ENCODE measurements around the gene CDKL1. TPM values are rescaled to one million over a fixed set of nuclear protein-coding genes. Genes with fewer than 3 reads are reported as not detected.

The CDKL1 gene
- total RNA-seq, 1 donor from 2014 or later, result 15.7 TPM

- no peak for DNase-seq (ENCODE audit: low spot score)
- no peaks in the 10 kb centered on the region for H3K36me3 Mint-ChIP-seq (ENCODE audit: low read depth)
- peaks cover 37% of the 10 kb centered on the region for H3K4me1 Mint-ChIP-seq (ENCODE audit: low read depth)
- no peaks in the 10 kb centered on the region for H3K27me3 Mint-ChIP-seq (ENCODE audit: low read depth)
- no peak overlapping the region for H3K4me3 Mint-ChIP-seq (ENCODE audit: unreplicated experiment)
- H3K9me3 Mint-ChIP-seq (ENCODE audit: low read depth), result no peaks in the 10 kb centered on the region
- TF ChIP-seq CTCF (IDR thresholded peaks at IDR 0.05), result no peak
- no peak overlapping the region for H3K27ac Mint-ChIP-seq (ENCODE audit: unreplicated experiment)
Measured at GRCh38 chr14:50334211-50334610, 62.5 kb downstream of the CDKL1 start.

DNA sequence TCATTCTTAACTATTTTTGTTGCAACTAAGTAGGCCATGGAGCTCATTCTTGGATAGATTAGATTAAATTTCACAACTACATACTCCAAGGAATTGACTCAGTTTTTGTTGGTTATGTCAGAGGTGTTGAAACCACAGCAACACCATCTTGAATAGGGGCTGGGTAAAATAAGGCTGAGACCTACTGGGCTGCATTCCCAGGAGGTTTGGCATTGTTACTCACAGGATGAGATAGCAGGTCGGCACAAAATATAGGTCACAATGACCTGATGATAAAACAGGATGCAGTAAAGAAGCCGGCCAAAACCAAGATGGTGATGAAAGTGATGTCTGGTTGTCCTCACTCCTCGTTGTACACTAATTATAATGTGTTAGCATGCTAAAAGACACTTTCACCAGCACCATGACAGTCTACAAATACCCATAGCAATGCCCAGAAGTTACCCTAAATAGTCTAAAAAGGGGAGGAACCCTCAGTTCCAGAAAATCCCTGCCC is 63.6 kb downstream of the CDKL1 start:
- Mint-ChIP-seq H3K9me3 (ENCODE audit: low read depth) (no peaks in the 10 kb centered on the region), H3K36me3 (ENCODE audit: low read depth) (no peaks in the 10 kb centered on the region), H3K4me3 (ENCODE audit: unreplicated experiment) (no peak overlapping the region), H3K27me3 (ENCODE audit: low read depth) (no peaks in the 10 kb centered on the region), H3K4me1 (ENCODE audit: low read depth) (peaks cover 37% of the 10 kb centered on the region), H3K27ac (ENCODE audit: unreplicated experiment) (peak overlapping the region; percentile 87)
- no peak for TF ChIP-seq CTCF (IDR thresholded peaks at IDR 0.05)
- DNase-seq (ENCODE audit: low spot score), result no peak

DNA sequence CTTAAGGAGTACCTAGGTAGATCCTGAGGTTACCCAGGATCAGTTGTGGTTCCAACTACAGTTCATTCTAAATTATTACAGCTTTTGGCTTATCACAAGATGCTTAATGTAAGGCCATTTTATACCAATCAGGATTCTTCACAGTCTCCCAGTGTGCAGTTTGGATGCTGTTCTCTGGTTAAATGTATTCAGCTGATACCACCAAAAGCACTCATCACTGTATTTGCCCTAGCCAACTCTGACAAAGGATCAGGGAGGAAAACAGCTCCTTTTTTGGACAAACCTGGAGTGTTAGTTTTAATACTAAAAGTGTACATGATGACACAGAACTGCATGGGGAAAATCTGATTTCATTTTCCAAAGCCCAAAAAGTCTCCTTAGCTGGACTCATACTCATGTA is 65.1 kb downstream of the CDKL1 start:
- DNase-seq (ENCODE audit: low spot score), result no peak
- Mint-ChIP-seq H3K27me3 (ENCODE audit: low read depth) (no peaks in the 10 kb centered on the region), H3K9me3 (ENCODE audit: low read depth) (no peaks in the 10 kb centered on the region), H3K4me1 (ENCODE audit: low read depth) (peaks cover 36% of the 10 kb centered on the region), H3K27ac (ENCODE audit: unreplicated experiment) (peak overlapping the region; percentile 12), H3K4me3 (ENCODE audit: unreplicated experiment) (no peak overlapping the region), H3K36me3 (ENCODE audit: low read depth) (no peaks in the 10 kb centered on the region)
- no peak for TF ChIP-seq CTCF (IDR thresholded peaks at IDR 0.05)

DNA sequence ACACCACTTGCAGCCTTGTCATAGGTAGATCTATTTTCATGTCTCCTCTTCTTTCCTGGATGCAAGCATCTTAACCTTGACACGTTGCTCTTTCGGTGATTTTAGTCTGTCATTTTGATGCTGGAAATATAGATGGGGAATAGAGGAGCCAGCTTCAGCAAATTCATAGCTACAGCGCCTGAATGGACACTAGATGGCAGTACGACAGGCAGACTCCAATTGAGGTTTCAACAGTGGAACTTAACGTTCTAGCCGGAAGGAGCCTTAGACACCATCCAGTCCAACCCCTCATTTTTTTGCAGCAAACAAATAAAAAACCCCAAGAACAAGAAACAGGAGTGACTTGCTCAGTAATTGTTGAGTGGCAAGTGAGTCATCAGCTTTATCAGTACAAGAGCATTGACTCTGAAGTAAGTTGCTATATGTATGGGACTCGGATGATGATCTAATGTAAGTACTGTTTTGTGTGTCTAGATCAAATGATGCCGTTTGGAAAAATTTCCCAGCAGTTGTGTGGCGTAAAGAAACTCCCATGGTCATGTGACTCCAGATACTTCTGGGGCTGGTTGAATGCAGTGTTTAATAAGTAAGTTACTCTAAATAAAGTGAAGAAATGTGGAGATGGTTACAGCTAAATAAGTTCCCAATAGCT is 75.5 kb downstream of the CDKL1 start:
- H3K27ac Mint-ChIP-seq (ENCODE audit: unreplicated experiment), result no peak overlapping the region
- peaks cover 5% of the 10 kb centered on the region for H3K9me3 Mint-ChIP-seq (ENCODE audit: low read depth)
- no peak for DNase-seq (ENCODE audit: low spot score)
- no peak overlapping the region for H3K4me3 Mint-ChIP-seq (ENCODE audit: unreplicated experiment)
- H3K4me1 Mint-ChIP-seq (ENCODE audit: low read depth), result peaks cover 12% of the 10 kb centered on the region
- no peaks in the 10 kb centered on the region for H3K27me3 Mint-ChIP-seq (ENCODE audit: low read depth)
- peaks cover 8% of the 10 kb centered on the region for H3K36me3 Mint-ChIP-seq (ENCODE audit: low read depth)
- peak; percentile 97 for TF ChIP-seq CTCF (IDR thresholded peaks at IDR 0.05)

- H3K9me3 Mint-ChIP-seq (ENCODE audit: low read depth), result peaks cover 9% of the 10 kb centered on the region
- DNase-seq (ENCODE audit: low spot score), result no peak
- peaks cover 8% of the 10 kb centered on the region for H3K36me3 Mint-ChIP-seq (ENCODE audit: low read depth)
- no peaks in the 10 kb centered on the region for H3K27me3 Mint-ChIP-seq (ENCODE audit: low read depth)
- H3K27ac Mint-ChIP-seq (ENCODE audit: unreplicated experiment), result no peak overlapping the region
- H3K4me1 Mint-ChIP-seq (ENCODE audit: low read depth), result peaks cover 8% of the 10 kb centered on the region
- H3K4me3 Mint-ChIP-seq (ENCODE audit: unreplicated experiment), result no peak overlapping the region
- TF ChIP-seq CTCF (IDR thresholded peaks at IDR 0.05), result no peak
Measured at GRCh38 chr14:50320283-50320682, 76.4 kb downstream of the CDKL1 start.

Measured in chondrocyte (in vitro differentiated cells).